Adrenal gland (tissue), 5 donors: ENCODE results near the gene HGS.

Experiments used
- POLR2A ChIP-seq, 2 donors: fragments of 450-650 bp; IDR thresholded peaks; one replicate each; pipeline ENCODE4 v1.6.1; 2017; ENCODE audit warnings: antibody characterized with exemption in 2 of 2, mild to moderate bottlenecking in 2 of 2, moderate library complexity in 1 of 2
- TF ChIP-seq, protein P1 (sequence below), 6 experiments: fragments of 450-650 bp in 4 of 6; fragments of 200-600 bp in 2 of 6; sonication (generic) in 1 of 6; IDR thresholded peaks; 1 replicate in 5 of 6; 2 replicates in 1 of 6; pipeline versions ENCODE4 v1.5.1 to v1.8.0; 2016 to 2021; ENCODE audit warnings: antibody characterized with exemption in 6 of 6, mild to moderate bottlenecking in 2 of 6, moderate library complexity in 1 of 6
- donor health status: DM: no; HTN: no; CAD: no.

DNA sequence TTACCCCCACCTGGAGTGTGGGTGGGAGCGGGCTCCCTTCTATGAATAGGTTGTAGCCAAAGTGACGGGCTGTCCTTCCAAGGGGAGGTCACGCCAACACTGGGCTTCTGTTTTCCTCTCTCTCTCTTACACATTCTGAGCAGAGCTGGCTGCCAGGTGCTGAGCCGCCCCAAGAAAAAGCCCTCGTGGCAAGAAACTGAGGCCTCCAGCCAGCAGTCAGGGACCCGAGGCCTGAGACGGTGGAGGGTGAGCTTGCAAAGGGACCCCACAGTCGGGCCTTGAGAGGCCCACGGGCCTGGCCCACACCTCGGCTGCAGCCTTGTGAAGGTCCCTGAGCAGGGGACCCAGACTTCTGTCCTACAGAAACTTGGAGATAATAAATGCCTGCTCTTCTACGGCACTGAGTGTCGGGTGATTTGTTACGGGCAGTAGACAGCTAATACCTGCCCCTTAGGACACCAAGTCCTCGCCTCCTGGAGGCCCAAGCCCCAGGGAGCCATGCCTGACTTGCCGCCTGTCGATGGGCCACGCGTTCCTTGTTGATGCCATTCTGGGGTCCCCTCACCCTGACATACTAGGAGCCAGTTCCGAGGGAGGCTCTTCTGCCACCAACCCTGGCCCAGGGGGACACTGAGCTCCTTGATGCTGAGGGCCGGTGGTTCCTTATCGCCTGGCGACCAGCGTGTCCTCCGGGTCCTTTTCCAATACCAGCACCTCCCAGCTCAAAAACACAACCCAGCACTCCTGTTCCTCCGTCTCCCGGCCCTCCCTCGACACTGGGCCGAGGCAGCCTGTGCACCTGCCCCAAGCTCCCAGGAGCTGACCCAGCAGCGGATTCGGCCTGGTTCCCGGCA, 54.4 kb downstream of the HGS start:
- TF ChIP-seq, protein P1, sequence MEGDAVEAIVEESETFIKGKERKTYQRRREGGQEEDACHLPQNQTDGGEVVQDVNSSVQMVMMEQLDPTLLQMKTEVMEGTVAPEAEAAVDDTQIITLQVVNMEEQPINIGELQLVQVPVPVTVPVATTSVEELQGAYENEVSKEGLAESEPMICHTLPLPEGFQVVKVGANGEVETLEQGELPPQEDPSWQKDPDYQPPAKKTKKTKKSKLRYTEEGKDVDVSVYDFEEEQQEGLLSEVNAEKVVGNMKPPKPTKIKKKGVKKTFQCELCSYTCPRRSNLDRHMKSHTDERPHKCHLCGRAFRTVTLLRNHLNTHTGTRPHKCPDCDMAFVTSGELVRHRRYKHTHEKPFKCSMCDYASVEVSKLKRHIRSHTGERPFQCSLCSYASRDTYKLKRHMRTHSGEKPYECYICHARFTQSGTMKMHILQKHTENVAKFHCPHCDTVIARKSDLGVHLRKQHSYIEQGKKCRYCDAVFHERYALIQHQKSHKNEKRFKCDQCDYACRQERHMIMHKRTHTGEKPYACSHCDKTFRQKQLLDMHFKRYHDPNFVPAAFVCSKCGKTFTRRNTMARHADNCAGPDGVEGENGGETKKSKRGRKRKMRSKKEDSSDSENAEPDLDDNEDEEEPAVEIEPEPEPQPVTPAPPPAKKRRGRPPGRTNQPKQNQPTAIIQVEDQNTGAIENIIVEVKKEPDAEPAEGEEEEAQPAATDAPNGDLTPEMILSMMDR (IDR thresholded peaks at IDR 0.05) = no peak
- TF ChIP-seq POLR2A (IDR thresholded peaks at IDR 0.05) = no peak
